ENCODE measurements around the gene TRPV5.

The TRPV5 gene

DNA sequence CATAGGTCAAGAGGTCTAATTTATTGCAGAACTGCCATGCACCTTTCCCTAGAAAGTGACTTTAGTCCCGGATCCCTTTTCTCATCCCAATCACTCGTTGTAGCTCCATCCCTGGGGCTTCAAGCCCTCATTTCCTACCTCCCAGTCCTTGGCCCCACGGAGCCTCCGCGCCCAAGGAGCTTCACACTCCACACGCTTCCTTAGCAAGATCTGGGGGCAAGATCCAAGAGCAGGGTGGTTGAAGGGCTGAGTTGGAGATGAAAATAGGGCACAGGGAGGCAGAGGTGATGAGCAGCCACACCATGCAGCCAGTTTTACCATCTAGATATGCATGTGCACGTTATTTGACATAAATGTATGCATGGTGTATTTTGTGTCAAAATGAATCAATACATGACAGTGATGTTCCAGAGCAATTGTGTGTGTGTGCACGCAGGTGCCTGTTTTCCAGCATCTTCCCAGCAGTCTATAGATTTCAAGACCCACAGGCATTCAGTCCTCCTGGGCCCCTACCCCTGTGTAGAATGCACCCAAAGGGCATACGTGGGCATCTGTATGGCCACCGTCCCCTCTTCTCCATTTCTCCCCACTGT is 42.0 kb downstream of the TRPV5 start:
- Histone ChIP-seq H3K27ac (no peak overlapping the region), H3K9me3 (ENCODE audit: low read depth, low read length) (no peaks in the 10 kb centered on the region), H3K9ac (ENCODE audit: insufficient read length) (no peak overlapping the region), H3K4me3 (no peak overlapping the region), H3K36me3 (ENCODE audit: insufficient read depth, low read length) (no peaks in the 10 kb centered on the region)
- no peak for DNase-seq (ENCODE audit: low read depth, low spot score)
- TF ChIP-seq EZH2 (IDR thresholded peaks at IDR 0.05) = no peak
- TF ChIP-seq POLR2AphosphoS5 (IDR thresholded peaks at IDR 0.05; ENCODE audit: borderline replicate concordance, low read depth, low read length) = no peak
- no peak for TF ChIP-seq FOXP2 (optimal IDR thresholded peaks at IDR 0.05; ENCODE audit: control extremely low read depth, extremely low read length, insufficient read depth)

DNA sequence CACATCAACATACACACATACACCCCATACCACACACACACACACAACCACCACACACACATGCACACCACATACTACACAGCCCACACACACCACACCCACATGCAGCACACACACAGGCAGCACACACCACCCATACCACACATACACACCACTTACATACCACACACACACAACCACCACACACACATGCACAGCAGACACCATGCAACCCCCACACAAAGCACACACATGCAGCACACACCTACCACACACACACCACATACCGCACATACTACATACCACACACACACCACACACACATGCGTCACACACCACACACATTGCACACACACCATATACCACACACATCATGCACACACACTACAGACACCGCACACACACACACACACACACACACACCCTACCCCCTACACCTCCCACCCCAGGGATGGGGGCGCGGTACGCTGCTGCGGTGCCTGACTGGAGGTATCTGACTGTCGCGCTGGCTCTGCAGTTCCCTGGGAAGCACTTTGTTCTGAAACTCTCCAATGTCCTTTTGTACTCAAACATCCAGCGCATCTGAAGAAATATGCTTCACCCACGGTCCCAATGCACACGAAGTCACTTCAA is 42.6 kb downstream of the TRPV5 start:
- no peaks in the 10 kb centered on the region for H3K9me3 ChIP-seq (ENCODE audit: low read depth, low read length)
- no peak for TF ChIP-seq EZH2 (IDR thresholded peaks at IDR 0.05)
- no peak for TF ChIP-seq POLR2AphosphoS5 (IDR thresholded peaks at IDR 0.05; ENCODE audit: borderline replicate concordance, low read depth, low read length)
- no peak for TF ChIP-seq FOXP2 (optimal IDR thresholded peaks at IDR 0.05; ENCODE audit: control extremely low read depth, extremely low read length, insufficient read depth)
- H3K27ac ChIP-seq = no peak overlapping the region
- H3K4me3 ChIP-seq = no peak overlapping the region
- H3K9ac ChIP-seq (ENCODE audit: insufficient read length) = no peak overlapping the region
- no peak for DNase-seq (ENCODE audit: low read depth, low spot score)
- H3K36me3 ChIP-seq (ENCODE audit: insufficient read depth, low read length) = no peaks in the 10 kb centered on the region

DNA sequence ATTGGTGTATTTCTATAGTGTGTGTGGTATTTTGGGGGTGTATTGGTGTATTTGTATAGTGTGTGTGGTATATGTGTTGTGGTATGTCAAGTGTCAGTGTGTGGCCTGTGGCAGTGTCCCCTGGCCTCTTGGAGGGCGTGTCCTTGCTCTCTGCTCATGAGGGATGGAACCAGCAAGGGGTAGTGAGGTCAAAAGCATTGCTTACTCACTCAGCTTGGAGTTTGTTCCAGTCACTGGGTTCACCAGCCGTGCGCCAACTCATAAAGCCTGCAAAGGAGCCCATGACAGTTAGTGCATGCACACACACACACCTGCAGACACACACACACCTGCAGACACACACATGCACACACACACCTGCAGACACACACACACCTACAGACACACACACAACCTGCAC is 43.7 kb downstream of the TRPV5 start:
- no peak overlapping the region for H3K4me3 ChIP-seq

DNA sequence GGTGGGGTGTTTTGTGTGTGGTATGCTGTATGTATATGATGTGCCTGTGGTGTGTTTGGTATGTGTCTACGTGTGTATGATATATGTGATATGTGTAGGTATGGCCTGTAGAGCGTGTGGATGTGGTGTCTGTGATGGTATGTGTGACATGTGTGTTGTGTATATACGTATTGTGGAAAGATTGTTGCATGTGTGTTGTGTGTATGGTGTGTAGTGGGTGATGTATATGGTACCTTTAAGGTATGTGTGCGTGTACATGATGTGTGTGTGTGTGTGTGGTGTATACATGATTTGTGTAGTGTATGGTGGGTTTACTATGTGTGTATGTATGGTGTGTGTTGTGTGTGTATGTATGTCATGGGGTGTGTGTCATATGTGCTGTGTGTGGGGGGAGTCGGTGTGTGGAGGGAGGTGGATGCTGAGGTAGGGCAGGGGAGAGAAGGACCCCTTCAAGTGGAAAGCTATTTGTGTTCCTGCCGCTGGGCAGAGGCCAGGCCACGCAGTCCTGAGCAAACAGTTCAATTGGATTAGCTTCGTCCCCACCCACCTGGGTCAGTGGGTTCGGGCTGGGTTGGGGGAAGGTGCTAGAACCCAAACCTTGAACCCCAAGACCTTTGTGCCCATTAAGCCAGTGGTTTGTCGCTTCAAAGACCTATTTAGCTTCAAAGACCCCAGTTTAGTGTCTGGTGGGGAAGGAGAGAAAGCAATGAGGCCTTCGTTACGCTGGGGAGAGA is 46.1 kb downstream of the TRPV5 start:
- TF ChIP-seq POLR2AphosphoS5 (IDR thresholded peaks at IDR 0.05; ENCODE audit: borderline replicate concordance, low read depth, low read length) = no peak
- no peak for TF ChIP-seq FOXP2 (optimal IDR thresholded peaks at IDR 0.05; ENCODE audit: control extremely low read depth, extremely low read length, insufficient read depth)
- TF ChIP-seq EZH2 (IDR thresholded peaks at IDR 0.05) = no peak
- H3K36me3 ChIP-seq (ENCODE audit: insufficient read depth, low read length) = no peaks in the 10 kb centered on the region
- H3K4me3 ChIP-seq = no peak overlapping the region
- H3K9me3 ChIP-seq (ENCODE audit: low read depth, low read length) = no peaks in the 10 kb centered on the region
- H3K9ac ChIP-seq (ENCODE audit: insufficient read length) = no peak overlapping the region
- DNase-seq (ENCODE audit: low read depth, low spot score) = no peak
- H3K27ac ChIP-seq = no peak overlapping the region

More for the DNA sequence above, 43.7 kb downstream of the TRPV5 start:
- TF ChIP-seq POLR2AphosphoS5 (IDR thresholded peaks at IDR 0.05; ENCODE audit: borderline replicate concordance, low read depth, low read length) (no peak), FOXP2 (optimal IDR thresholded peaks at IDR 0.05; ENCODE audit: control extremely low read depth, extremely low read length, insufficient read depth) (no peak), EZH2 (IDR thresholded peaks at IDR 0.05) (no peak)
- DNase-seq (ENCODE audit: low read depth, low spot score) = no peak
- Histone ChIP-seq H3K36me3 (ENCODE audit: insufficient read depth, low read length) (no peaks in the 10 kb centered on the region), H3K9me3 (ENCODE audit: low read depth, low read length) (no peaks in the 10 kb centered on the region), H3K27ac (no peak overlapping the region), H3K9ac (ENCODE audit: insufficient read length) (no peak overlapping the region)

DNA sequence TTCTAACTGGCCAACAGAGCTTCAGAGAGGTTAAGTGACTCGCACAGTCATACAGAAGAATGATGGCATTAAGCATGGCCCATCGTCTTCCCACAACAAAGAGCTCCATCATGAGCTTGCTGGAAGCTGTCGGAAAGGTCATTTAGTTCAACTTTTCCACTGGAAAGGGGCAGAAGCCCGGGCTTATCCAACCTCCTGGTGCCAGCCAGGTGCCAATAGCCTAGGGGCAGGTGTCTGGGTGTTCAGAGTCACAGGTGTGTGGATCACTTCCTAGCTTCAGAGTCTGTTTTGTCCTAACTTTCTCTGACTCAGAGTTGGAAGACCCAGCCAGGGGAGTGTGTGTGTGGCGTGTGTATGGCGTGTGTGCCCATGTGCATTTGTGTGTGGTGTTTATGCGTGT is 46.7 kb downstream of the TRPV5 start:
- Histone ChIP-seq H3K9me3 (ENCODE audit: low read depth, low read length) (no peaks in the 10 kb centered on the region), H3K9ac (ENCODE audit: insufficient read length) (no peak overlapping the region), H3K4me3 (no peak overlapping the region), H3K27ac (no peak overlapping the region), H3K36me3 (ENCODE audit: insufficient read depth, low read length) (no peaks in the 10 kb centered on the region)
- DNase-seq (ENCODE audit: low read depth, low spot score) = no peak
- no peak for TF ChIP-seq FOXP2 (optimal IDR thresholded peaks at IDR 0.05; ENCODE audit: control extremely low read depth, extremely low read length, insufficient read depth)
- TF ChIP-seq POLR2AphosphoS5 (IDR thresholded peaks at IDR 0.05; ENCODE audit: borderline replicate concordance, low read depth, low read length) = no peak
- no peak for TF ChIP-seq EZH2 (IDR thresholded peaks at IDR 0.05)

GRCh38 chr7:142885311-142886230 is 48.0 kb downstream of the TRPV5 start, which contains the start of gene TRPV6:
TSS of gene TRPV6 (minus strand) at chr7:142885745.
- Histone ChIP-seq H3K9me3 (ENCODE audit: low read depth, low read length) (no peaks in the 10 kb centered on the region), H3K36me3 (ENCODE audit: insufficient read depth, low read length) (no peaks in the 10 kb centered on the region), H3K27ac (no peak within 1 kb of the TSS), H3K4me3 (no peak within 1 kb of the TSS), H3K9ac (ENCODE audit: insufficient read length) (no peak within 1 kb of the TSS)
- DNase-seq (ENCODE audit: low read depth, low spot score) = no peak
- TF ChIP-seq FOXP2 (optimal IDR thresholded peaks at IDR 0.05; ENCODE audit: control extremely low read depth, extremely low read length, insufficient read depth) = no peak
- TF ChIP-seq POLR2AphosphoS5 (IDR thresholded peaks at IDR 0.05; ENCODE audit: borderline replicate concordance, low read depth, low read length) = no peak
- no peak for TF ChIP-seq EZH2 (IDR thresholded peaks at IDR 0.05)

DNA sequence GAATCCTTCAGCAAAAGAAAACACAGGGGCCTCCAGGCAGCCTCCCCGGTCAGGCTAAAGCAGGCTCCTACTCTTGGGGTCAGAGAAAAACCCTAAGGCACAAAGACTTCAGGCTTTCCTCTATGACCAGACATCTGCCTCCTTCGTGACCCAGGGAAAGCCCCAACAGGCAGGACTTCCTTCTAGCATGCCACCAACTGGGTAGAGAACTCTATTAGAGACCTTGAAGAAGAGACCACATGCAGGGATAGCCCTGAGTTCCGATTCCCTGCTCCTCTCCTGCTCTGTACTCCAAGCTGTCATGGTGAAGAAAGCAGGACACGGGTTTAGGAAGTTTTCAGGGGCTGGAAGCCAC is 49.3 kb downstream of the TRPV5 start:
- Histone ChIP-seq H3K9me3 (ENCODE audit: low read depth, low read length) (no peaks in the 10 kb centered on the region), H3K9ac (ENCODE audit: insufficient read length) (no peak overlapping the region), H3K36me3 (ENCODE audit: insufficient read depth, low read length) (no peaks in the 10 kb centered on the region), H3K27ac (no peak overlapping the region), H3K4me3 (no peak overlapping the region)
- DNase-seq (ENCODE audit: low read depth, low spot score) = no peak
- TF ChIP-seq EZH2 (IDR thresholded peaks at IDR 0.05) = no peak
- TF ChIP-seq FOXP2 (optimal IDR thresholded peaks at IDR 0.05; ENCODE audit: control extremely low read depth, extremely low read length, insufficient read depth) = no peak
- no peak for TF ChIP-seq POLR2AphosphoS5 (IDR thresholded peaks at IDR 0.05; ENCODE audit: borderline replicate concordance, low read depth, low read length)

Data from SK-N-MC (cell line).